Measurements from ENCODE around the gene ELAVL1. TPM values are rescaled to one million over a fixed set of nuclear protein-coding genes. Genes with fewer than 3 reads are reported as not detected.

Gene ELAVL1
- total and polyA plus RNA-seq, 2 experiments from 2014 or later = 81.6 to 143 TPM

GRCh38 chr19:8023371-8023770, 17.9 kb upstream of the ELAVL1 start (continued):
- TF ChIP-seq ZNF462 (CRISPR knock-in tag; IDR thresholded peaks at IDR 0.05) = no peak

GRCh38 chr19:8022275-8022674, 16.8 kb upstream of the ELAVL1 start:
- no peaks in the 10 kb centered on the region for H3K36me3 Mint-ChIP-seq (ENCODE audit: low read depth)
- no peak overlapping the region for H3K27ac Mint-ChIP-seq
- no peak for ATAC-seq
- no peak for TF ChIP-seq ZNF114 (CRISPR knock-in tag; IDR thresholded peaks at IDR 0.05)
- TF ChIP-seq ETS1 (IDR thresholded peaks at IDR 0.05) = no peak
- TF ChIP-seq NANOG (IDR thresholded peaks at IDR 0.05; ENCODE audit: borderline replicate concordance) = no peak
- no peak for TF ChIP-seq ZNF462 (CRISPR knock-in tag; IDR thresholded peaks at IDR 0.05)
- no peak for TF ChIP-seq EZH2phosphoT487 (IDR thresholded peaks at IDR 0.05; ENCODE audit: unreplicated experiment)
- TF ChIP-seq STAT1 (IDR thresholded peaks at IDR 0.05; ENCODE audit: unreplicated experiment) = no peak
- no peak for TF ChIP-seq EZH2 (IDR thresholded peaks at IDR 0.05; ENCODE audit: low read depth, unreplicated experiment)

More at GRCh38 chr19:8022275-8022674, 16.8 kb upstream of the ELAVL1 start:
- Histone ChIP-seq H3K36me3 (ENCODE audit: insufficient read depth) (no peaks in the 10 kb centered on the region), H3K4me3 (no peak overlapping the region), H2AFZ (no peak overlapping the region), H3K27ac (ENCODE audit: low read depth) (no peak overlapping the region), H3K27me3 (ENCODE audit: insufficient read depth) (no peaks in the 10 kb centered on the region), H4K20me1 (replicated peaks; ENCODE audit: insufficient read depth) (no peaks in the 10 kb centered on the region), H3K4me1 (ENCODE audit: insufficient read depth) (no peaks in the 10 kb centered on the region), H3K4me2 (no peak overlapping the region), H3K79me2 (replicated peaks; ENCODE audit: insufficient read depth) (no peaks in the 10 kb centered on the region), H3F3A (replicated peaks; ENCODE audit: low read depth) (no peaks in the 10 kb centered on the region), H3K9me2 (ENCODE audit: insufficient read depth) (no peaks in the 10 kb centered on the region)
- no peaks in the 10 kb centered on the region for H3K4me1 Mint-ChIP-seq
- peaks cover 13% of the 10 kb centered on the region for H3K27me3 Mint-ChIP-seq (ENCODE audit: insufficient read depth, low read depth, poor library complexity)
- DNase-seq (ENCODE audit: low spot score) = no peak
- peaks cover 3% of the 10 kb centered on the region; the same call in 1 of the 3 replicates for H3K9me3 Mint-ChIP-seq
- H3K4me3 Mint-ChIP-seq = no peak overlapping the region
